HepG2 (cell line): ENCODE data around the gene CCDC183. TPM values are rescaled to one million over a fixed set of nuclear protein-coding genes. Genes with fewer than 3 reads are reported as not detected.
A peak's percentile ranks its signal among the peaks of the same experiment; 100 is the strongest.

ENCODE experiments used
- CC2D1A ChIP-seq: sonication (generic); formaldehyde crosslinking; IDR thresholded peaks from 2 replicates; pipeline ENCODE4 v1.8.1; 2023; ENCODE audit warnings: mild to moderate bottlenecking, missing genetic modification reagents
- FLYWCH1 ChIP-seq: sonication (generic); formaldehyde crosslinking; IDR thresholded peaks from 2 replicates; pipeline ENCODE4 v1.8.1; 2023; ENCODE audit warnings: mild to moderate bottlenecking, missing genetic modification reagents
- HOXA5 ChIP-seq: sonication (generic); formaldehyde crosslinking; IDR thresholded peaks from 2 replicates; pipeline ENCODE4 v1.4.0; 2020; ENCODE audit warnings: missing genetic modification reagents
- ISX ChIP-seq: sonication (generic); formaldehyde crosslinking; conservative IDR thresholded peaks from 2 replicates; pipeline ENCODE4 v1.5.0; 2020; ENCODE audit warnings: missing genetic modification reagents
- KDM4B ChIP-seq: sonication (generic); formaldehyde crosslinking; IDR thresholded peaks from 2 replicates; pipeline ENCODE4 v1.4.0; 2020; ENCODE audit warnings: missing genetic modification reagents
- PAXIP1 ChIP-seq: sonication (generic); formaldehyde crosslinking; conservative IDR thresholded peaks from 2 replicates; pipeline ENCODE4 v1.4.0; 2020; ENCODE audit warnings: mild to moderate bottlenecking, missing genetic modification reagents, moderate library complexity
- PCBP1 ChIP-seq: fragments of 200-400 bp; formaldehyde crosslinking; IDR thresholded peaks from 2 replicates; pipeline ENCODE4 v1.6.1; 2017; ENCODE audit warnings: mild to moderate bottlenecking, low read depth, low read length, borderline replicate concordance
- PHF8 ChIP-seq: sonication (generic); formaldehyde crosslinking; IDR thresholded peaks from 2 replicates; pipeline ENCODE4 v1.5.0; 2020; ENCODE audit warnings: missing genetic modification reagents
- REL ChIP-seq: sonication (generic); formaldehyde crosslinking; conservative IDR thresholded peaks from 2 replicates; pipeline ENCODE4 v1.8.0; 2022; ENCODE audit warnings: mild to moderate bottlenecking, missing genetic modification reagents, moderate library complexity
- SAFB2 ChIP-seq: sonication (generic); formaldehyde crosslinking; IDR thresholded peaks from 2 replicates; pipeline ENCODE4 v1.5.1; 2020; ENCODE audit warnings: missing genetic modification reagents, low read depth, mild to moderate bottlenecking, borderline replicate concordance
- SIN3A ChIP-seq: IDR thresholded peaks from 2 replicates; pipeline ENCODE4 v1.6.1; 2011; ENCODE audit warnings: low read depth, mild to moderate bottlenecking, control low read depth, low read length, borderline replicate concordance
- SP1 ChIP-seq, 2 experiments: fragments of 450-650 bp in 1 of 2; sonication (generic) in 1 of 2; formaldehyde crosslinking in 1 of 2; IDR thresholded peaks; 2 replicates each; pipeline versions ENCODE4 v1.4.0 to v1.6.1; 2016 to 2020; ENCODE audit warnings: missing genetic modification reagents in 1 of 2
- SP4 ChIP-seq: sonication (generic); formaldehyde crosslinking; IDR thresholded peaks from 2 replicates; pipeline ENCODE4 v1.8.1; 2023; ENCODE audit warnings: mild to moderate bottlenecking, missing genetic modification reagents
- SUZ12 ChIP-seq: fragments of 150-350 bp; IDR thresholded peaks from 2 replicates; pipeline ENCODE4 v1.6.1; 2014; ENCODE audit warnings: low read depth, low read length
- ZMYM4 ChIP-seq: sonication (generic); formaldehyde crosslinking; IDR thresholded peaks from 2 replicates; pipeline ENCODE4 v1.8.1; 2023; ENCODE audit warnings: mild to moderate bottlenecking, missing genetic modification reagents
- ZNF10 ChIP-seq: sonication (generic); formaldehyde crosslinking; IDR thresholded peaks from 2 replicates; pipeline ENCODE4 v1.4.0; 2020; ENCODE audit warnings: mild to moderate bottlenecking, low read depth, missing genetic modification reagents, borderline replicate concordance
- ZNF276 ChIP-seq: sonication (generic); formaldehyde crosslinking; IDR thresholded peaks from 2 replicates; pipeline ENCODE4 v1.4.0; 2020; ENCODE audit warnings: mild to moderate bottlenecking, low read depth, missing genetic modification reagents
- ZNF512 ChIP-seq: sonication (generic); formaldehyde crosslinking; IDR thresholded peaks from 2 replicates; pipeline ENCODE4 v1.4.0; 2020; ENCODE audit warnings: mild to moderate bottlenecking, missing genetic modification reagents
- ZNF619 ChIP-seq: sonication (generic); formaldehyde crosslinking; IDR thresholded peaks from 2 replicates; pipeline ENCODE4 v1.4.0; 2020; ENCODE audit warnings: mild to moderate bottlenecking, missing genetic modification reagents
- ZNF672 ChIP-seq: sonication (generic); formaldehyde crosslinking; IDR thresholded peaks from 2 replicates; pipeline ENCODE4 v1.8.1; 2022; ENCODE audit warnings: missing genetic modification reagents
- ZNF781 ChIP-seq: sonication (generic); formaldehyde crosslinking; IDR thresholded peaks from 2 replicates; pipeline ENCODE4 v1.5.1; 2020; ENCODE audit warnings: borderline replicate concordance, mild to moderate bottlenecking, missing genetic modification reagents; ENCODE audit errors: not compliant biosample characterization
- ZNF83 ChIP-seq: sonication (generic); formaldehyde crosslinking; IDR thresholded peaks from 2 replicates; pipeline ENCODE4 v1.4.0; 2020; ENCODE audit warnings: missing genetic modification reagents, mild to moderate bottlenecking, borderline replicate concordance
- ZNF841 ChIP-seq: sonication (generic); formaldehyde crosslinking; IDR thresholded peaks from 2 replicates; pipeline ENCODE4 v1.8.1; 2023; ENCODE audit warnings: missing genetic modification reagents, borderline replicate concordance
- polyA plus RNA-seq, 8 experiments: library from polyadenylated mRNA; depleted of rRNA in 3 of 8; stranded (reverse) in 7 of 8; unstranded in 1 of 8; fragments of >200 nt; fragmentation: Illumina TruSeq in 4 of 8; extraction: Trizol in 4 of 8; gene quantifications; 2 replicates each; pipeline versions ENCODE4 v1.2.1 to v1.2.3, GENCODE V29; 2011 to 2016; ENCODE audit warnings: low read depth in 4 of 8, missing spikeins in 1 of 8, mixed read lengths in 1 of 8; ENCODE audit not compliant: insufficient read depth in 1 of 8
- total RNA-seq, 5 experiments: library from RNA; depleted of rRNA; stranded (reverse); fragments of >200 nt; fragmentation: Illumina TruSeq; extraction: Trizol; gene quantifications; 2 replicates each; pipeline ENCODE4 v1.2.3, GENCODE V29; 2016; ENCODE audit warnings: low read depth in 1 of 5

CCDC183 gene
- total and polyA plus RNA-seq, 2 of the 13 experiments (the other 11 are each of a cell fraction or from before 2014, with no cell fraction given) = 5.0 to 66.4 TPM

GRCh38 chr9:136793086-136793946 lies 2.8 kb upstream of the CCDC183 start (continued):
- TF ChIP-seq REL (CRISPR knock-in tag) (no peak), PHF8 (CRISPR knock-in tag) (no peak), ZNF10 (no peak), SP4 (CRISPR knock-in tag) (peak; percentile 69; the same call in 1 of the 2 replicates), ZNF276 (CRISPR knock-in tag) (no peak), ZNF841 (CRISPR knock-in tag) (no peak), CC2D1A (CRISPR knock-in tag) (no peak), PCBP1 (no peak), ZNF619 (CRISPR knock-in tag) (no peak), ZNF83 (CRISPR knock-in tag) (0 out of 2 replicates have a peak, but pooled peaks have one; percentile 16), ISX (CRISPR knock-in tag) (no peak), ZNF781 (CRISPR knock-in tag) (no peak), SAFB2 (CRISPR knock-in tag) (no peak), PAXIP1 (CRISPR knock-in tag) (no peak), FLYWCH1 (CRISPR knock-in tag) (no peak), KDM4B (no peak), ZNF672 (no peak), ZNF512 (CRISPR knock-in tag) (no peak), SUZ12 (no peak), SIN3A (no peak), HOXA5 (CRISPR knock-in tag) (no peak), ZMYM4 (CRISPR knock-in tag) (no peak), SP1 (IDR thresholded peaks at IDR 0.05) (no peak), SP1 (CRISPR knock-in tag; IDR thresholded peaks at IDR 0.05) (0 out of 2 replicates have a peak, but pooled peaks have one; percentile 13)
